ENCODE results near the gene BAIAP3. TPM values are rescaled to one million over a fixed set of nuclear protein-coding genes. Genes with fewer than 3 reads are reported as not detected.
A peak's percentile ranks its signal among the peaks of the same experiment; 100 is the strongest.

Gene BAIAP3
- total RNA-seq, 4 donors from 2014 or later = 17.9 to 160 (median 29.0) TPM

- H3K4me3 ChIP-seq = peak overlapping the region in 1 of 4 donors; percentile 42
- no peaks in the 10 kb centered on the region for H3K36me3 ChIP-seq
- no peak for DNase-seq
- H3K27me3 ChIP-seq = no peaks in the 10 kb centered on the region
- no peak for TF ChIP-seq CTCF (IDR thresholded peaks at IDR 0.05)
- no peak for TF ChIP-seq POLR2A (IDR thresholded peaks at IDR 0.05)
- no peak overlapping the region for H3K27ac ChIP-seq
- H3K9me3 ChIP-seq = no peaks in the 10 kb centered on the region
- H3K4me1 ChIP-seq = peaks cover 9 to 23% (median 22%) of the 10 kb centered on the region in 4 donors
Observed at GRCh38 chr16:1299012-1299867, 34.2 kb upstream of the BAIAP3 start.

GRCh38 chr16:1299868-1300203, 33.6 kb upstream of the BAIAP3 start:
- Histone ChIP-seq H3K27ac (no peak overlapping the region), H3K36me3 (no peaks in the 10 kb centered on the region), H3K4me1 (peaks cover 9 to 25% (median 23%) of the 10 kb centered on the region in 4 donors), H3K4me3 (no peak overlapping the region), H3K9me3 (no peaks in the 10 kb centered on the region), H3K27me3 (no peaks in the 10 kb centered on the region)
- TF ChIP-seq POLR2A (IDR thresholded peaks at IDR 0.05) (no peak), CTCF (IDR thresholded peaks at IDR 0.05) (no peak)
- no peak for DNase-seq

- Histone ChIP-seq H3K9me3 (no peaks in the 10 kb centered on the region), H3K4me3 (peak overlapping the region in 3 of 4 donors; percentile 18 to 48 (median 41)), H3K4me1 (peaks cover 9 to 25% (median 23%) of the 10 kb centered on the region in 4 donors), H3K27ac (peak overlapping the region in 1 of 4 donors; percentile 21), H3K27me3 (no peaks in the 10 kb centered on the region), H3K36me3 (no peaks in the 10 kb centered on the region)
- TF ChIP-seq POLR2A (IDR thresholded peaks at IDR 0.05) (no peak), CTCF (IDR thresholded peaks at IDR 0.05) (peak; percentile 81 to 90 (median 84))
- peak; percentile 74 to 90 (median 87) for DNase-seq
Observed at GRCh38 chr16:1300664-1301476, 32.6 kb upstream of the BAIAP3 start.

- no peak overlapping the region for H3K27ac ChIP-seq
- H3K4me3 ChIP-seq = no peak overlapping the region
- H3K27me3 ChIP-seq = no peaks in the 10 kb centered on the region
- H3K36me3 ChIP-seq = no peaks in the 10 kb centered on the region
- TF ChIP-seq POLR2A (IDR thresholded peaks at IDR 0.05) (no peak), CTCF (IDR thresholded peaks at IDR 0.05) (no peak)
- H3K4me1 ChIP-seq = peaks cover 9 to 25% (median 23%) of the 10 kb centered on the region in 4 donors
- H3K9me3 ChIP-seq = no peaks in the 10 kb centered on the region
- no peak for DNase-seq
Observed at GRCh38 chr16:1301562-1301961, 31.9 kb upstream of the BAIAP3 start.

GRCh38 chr16:1305823-1306222, 27.6 kb upstream of the BAIAP3 start:
- H3K27me3 ChIP-seq = no peaks in the 10 kb centered on the region
- H3K4me3 ChIP-seq = no peak overlapping the region
- H3K9me3 ChIP-seq = no peaks in the 10 kb centered on the region
- H3K27ac ChIP-seq = peak overlapping the region in 1 of 4 donors; percentile 7
- no peaks in the 10 kb centered on the region for H3K36me3 ChIP-seq
- TF ChIP-seq CTCF (IDR thresholded peaks at IDR 0.05) (no peak), POLR2A (IDR thresholded peaks at IDR 0.05) (no peak)
- peaks cover 0 to 24% (median 20%) of the 10 kb centered on the region in 4 donors for H3K4me1 ChIP-seq
- no peak for DNase-seq

Data from Peyer's patch (tissue), 4 donors.